ENCODE results near the gene ZNF431. TPM values are rescaled to one million over a fixed set of nuclear protein-coding genes. Genes with fewer than 3 reads are reported as not detected.
"Not testable (repeated sequence)": the region's sequence is repeated elsewhere in the genome, so short reads cannot be mapped to it uniquely, and the experiment has no call there.

The ZNF431 gene
- total and polyA plus RNA-seq, 2 donors (not counting 3 experiments of a cell fraction or from before 2014, with no cell fraction given), result 3.5 to 12.0 TPM

GRCh38 chr19:21221693-21222092, 79.9 kb downstream of the ZNF431 start:
- H3K27ac ChIP-seq (ENCODE audit: insufficient read depth, low read depth, low read length), result no peak overlapping the region
- dilution Hi-C loops (cut with MboI; ENCODE audit: extremely low pct_ligation_motif_present, low sequenced_read_pairs), result no loop called here
- no peaks in the 10 kb centered on the region for H3K9me1 ChIP-seq (replicated peaks; ENCODE audit: control insufficient read depth, extremely low read depth, insufficient read depth, low read length)
- no peak overlapping the region for H3K4me3 ChIP-seq (replicated peaks in 1 of 3; ENCODE audit: insufficient read depth in 1 of 3, low read depth in 1 of 3, low read length in 3 of 3)
- no peak for TF ChIP-seq POLR2AphosphoS5 (IDR thresholded peaks at IDR 0.05; ENCODE audit: insufficient read depth, low read depth, low read length)
- no peak for DNase-seq (ENCODE audit: low read depth, low spot score)
- no peaks in the 10 kb centered on the region for H3K27me3 ChIP-seq (ENCODE audit: control insufficient read depth in 2 of 2, insufficient read depth in 2 of 2, low read length in 2 of 2)
- no peak overlapping the region for H2AFZ ChIP-seq (ENCODE audit: low read depth, low read length)
- H3K4me2 ChIP-seq (ENCODE audit: insufficient read depth, low read length), result no peak overlapping the region
- H4K20me1 ChIP-seq (replicated peaks; ENCODE audit: control insufficient read depth, extremely low read depth, insufficient read depth, low read length), result no peaks in the 10 kb centered on the region
- no peaks in the 10 kb centered on the region for H3K4me1 ChIP-seq (ENCODE audit: control insufficient read depth, extremely low read depth, insufficient read depth, low read length)
- intact Hi-C loops (cut with micrococcal nuclease), result no loop called here
- H3K9ac ChIP-seq (replicated peaks; ENCODE audit: extremely low read depth, insufficient read depth, low read length), result no peak overlapping the region
- no TSS peak for BruUV-seq (replicated peaks)
- H3K9me3 ChIP-seq (replicated peaks; ENCODE audit: control insufficient read depth, insufficient read depth, low read length), result no peaks in the 10 kb centered on the region
- no peaks in the 10 kb centered on the region for H3K79me2 ChIP-seq (ENCODE audit: control insufficient read depth, insufficient read depth, low read length)
- no peak for FAIRE-seq
- POLR2A ChIA-PET, result no interaction called here
- no peaks in the 10 kb centered on the region for H3K36me3 ChIP-seq (ENCODE audit: control insufficient read depth in 2 of 2, extremely low read depth in 1 of 2, insufficient read depth in 2 of 2, low read length in 2 of 2)
- CTCF ChIA-PET, result no interaction called here

- H3K9me1 ChIP-seq (replicated peaks; ENCODE audit: control insufficient read depth, extremely low read depth, insufficient read depth, low read length); H3K36me3 ChIP-seq (ENCODE audit: control insufficient read depth in 2 of 2, extremely low read depth in 1 of 2, insufficient read depth in 2 of 2, low read length in 2 of 2); H3K9ac ChIP-seq (replicated peaks; ENCODE audit: extremely low read depth, insufficient read depth, low read length); intact Hi-C loops (cut with micrococcal nuclease); POLR2A ChIA-PET; H4K20me1 ChIP-seq (replicated peaks; ENCODE audit: control insufficient read depth, extremely low read depth, insufficient read depth, low read length); FAIRE-seq; CTCF ChIA-PET; H3K27me3 ChIP-seq (ENCODE audit: control insufficient read depth in 2 of 2, insufficient read depth in 2 of 2, low read length in 2 of 2); H3K4me2 ChIP-seq (ENCODE audit: insufficient read depth, low read length); H3K79me2 ChIP-seq (ENCODE audit: control insufficient read depth, insufficient read depth, low read length); H2AFZ ChIP-seq (ENCODE audit: low read depth, low read length); DNase-seq (ENCODE audit: low read depth, low spot score); H3K4me1 ChIP-seq (ENCODE audit: control insufficient read depth, extremely low read depth, insufficient read depth, low read length); dilution Hi-C loops (cut with MboI; ENCODE audit: extremely low pct_ligation_motif_present, low sequenced_read_pairs); BruUV-seq (replicated peaks); H3K9me3 ChIP-seq (replicated peaks; ENCODE audit: control insufficient read depth, insufficient read depth, low read length); H3K4me3 ChIP-seq (replicated peaks in 1 of 3; ENCODE audit: insufficient read depth in 1 of 3, low read depth in 1 of 3, low read length in 3 of 3); H3K27ac ChIP-seq (ENCODE audit: insufficient read depth, low read depth, low read length): not testable (repeated sequence)
Measured at GRCh38 chr19:21229938-21230337, 88.1 kb downstream of the ZNF431 start.

- Histone ChIP-seq H3K27ac (ENCODE audit: insufficient read depth, low read depth, low read length) (no peak overlapping the region), H3K36me3 (ENCODE audit: control insufficient read depth in 2 of 2, extremely low read depth in 1 of 2, insufficient read depth in 2 of 2, low read length in 2 of 2) (no peaks in the 10 kb centered on the region), H3K27me3 (ENCODE audit: control insufficient read depth in 2 of 2, insufficient read depth in 2 of 2, low read length in 2 of 2) (no peaks in the 10 kb centered on the region), H3K9ac (replicated peaks; ENCODE audit: extremely low read depth, insufficient read depth, low read length) (no peak overlapping the region), H3K4me1 (ENCODE audit: control insufficient read depth, extremely low read depth, insufficient read depth, low read length) (no peaks in the 10 kb centered on the region), H3K79me2 (ENCODE audit: control insufficient read depth, insufficient read depth, low read length) (no peaks in the 10 kb centered on the region), H3K4me2 (ENCODE audit: insufficient read depth, low read length) (no peak overlapping the region), H2AFZ (ENCODE audit: low read depth, low read length) (no peak overlapping the region), H3K9me1 (replicated peaks; ENCODE audit: control insufficient read depth, extremely low read depth, insufficient read depth, low read length) (no peaks in the 10 kb centered on the region), H4K20me1 (replicated peaks; ENCODE audit: control insufficient read depth, extremely low read depth, insufficient read depth, low read length) (no peaks in the 10 kb centered on the region), H3K4me3 (replicated peaks in 1 of 3; ENCODE audit: insufficient read depth in 1 of 3, low read depth in 1 of 3, low read length in 3 of 3) (no peak overlapping the region), H3K9me3 (replicated peaks; ENCODE audit: control insufficient read depth, insufficient read depth, low read length) (no peaks in the 10 kb centered on the region)
- ChIA-PET CTCF (no interaction called here), POLR2A (no interaction called here)
- DNase-seq (ENCODE audit: low read depth, low spot score) (no peak), FAIRE-seq (no peak)
- TF ChIP-seq MAX (IDR thresholded peaks at IDR 0.05; ENCODE audit: insufficient read depth, insufficient read length), result no peak
- TF ChIP-seq CTCF (IDR thresholded peaks at IDR 0.05; ENCODE audit: extremely low read depth in 1 of 2, insufficient read depth in 1 of 2, low read depth in 1 of 2, low read length in 2 of 2), result no peak
- TF ChIP-seq EZH2 (IDR thresholded peaks at IDR 0.05; ENCODE audit: borderline replicate concordance, low read depth, low read length, severe bottlenecking), result no peak
- TF ChIP-seq MYC (IDR thresholded peaks at IDR 0.05; ENCODE audit: low read depth, low read length), result no peak
- TF ChIP-seq POLR2A (IDR thresholded peaks at IDR 0.05; ENCODE audit: low read depth, low read length), result no peak
- no peak for TF ChIP-seq FOS (IDR thresholded peaks at IDR 0.05; ENCODE audit: borderline replicate concordance, insufficient read depth, low read length)
- TF ChIP-seq GATA2 (IDR thresholded peaks at IDR 0.05; ENCODE audit: insufficient read depth, insufficient read length, low read depth, low read length), result no peak
- TF ChIP-seq POLR2AphosphoS5 (IDR thresholded peaks at IDR 0.05; ENCODE audit: insufficient read depth, low read depth, low read length), result no peak
- TF ChIP-seq JUN (IDR thresholded peaks at IDR 0.05; ENCODE audit: borderline replicate concordance, insufficient read depth, insufficient read length, low read depth), result no peak
- no TSS peak for BruUV-seq (replicated peaks)
- dilution Hi-C loops (cut with MboI; ENCODE audit: extremely low pct_ligation_motif_present, low sequenced_read_pairs), result no loop called here
- intact Hi-C loops (cut with micrococcal nuclease), result no loop called here
Measured at GRCh38 chr19:21233691-21234090, 91.9 kb downstream of the ZNF431 start.

Measured in endothelial cell of umbilical vein (primary cell).